Neutrophil (primary cell): ENCODE measurements around the gene ALOX5AP.

ENCODE experiments used
- H3K27ac ChIP-seq: fragments of 200-600 bp; sonication (generic); 2 replicates; pipeline ENCODE4 v1.5.1; 2016; ENCODE audit warnings: mild to moderate bottlenecking, moderate library complexity
- H3K27me3 ChIP-seq: fragments of 200-600 bp; sonication (generic); 2 replicates; pipeline ENCODE4 v1.6.0; 2016; ENCODE audit warnings: mild to moderate bottlenecking
- H3K36me3 ChIP-seq: fragments of 200-600 bp; sonication (generic); 2 replicates; pipeline ENCODE4 v1.5.1; 2017
- H3K4me1 ChIP-seq, 2 experiments: fragments of 200-600 bp in 1 of 2; sonication (generic) in 1 of 2; 1 replicate in 1 of 2; 2 replicates in 1 of 2; pipeline versions ENCODE4 v1.5.1 to v1.6.1; 2013 to 2016; ENCODE audit warnings: low read depth in 1 of 2, low read length in 1 of 2, mild to moderate bottlenecking in 1 of 2, moderate library complexity in 1 of 2; ENCODE audit not compliant: control insufficient read depth in 1 of 2, insufficient read depth in 1 of 2
- H3K4me3 ChIP-seq, 2 experiments: fragments of 200-600 bp in 1 of 2; sonication (generic) in 1 of 2; 1 replicate in 1 of 2; 2 replicates in 1 of 2; pipeline ENCODE4 v1.5.1; 2013 to 2016; ENCODE audit warnings: low read depth in 1 of 2, low read length in 1 of 2, mild to moderate bottlenecking in 1 of 2, moderate library complexity in 1 of 2
- H3K9me3 ChIP-seq: fragments of 200-600 bp; sonication (generic); 2 replicates; pipeline ENCODE4 v1.5.1; 2016
- TF ChIP-seq, protein P1 (sequence below): fragments of 200-600 bp; sonication (generic); IDR thresholded peaks from 2 replicates; pipeline ENCODE4 v1.5.1; 2016; ENCODE audit warnings: antibody characterized with exemption

The ALOX5AP gene

DNA sequence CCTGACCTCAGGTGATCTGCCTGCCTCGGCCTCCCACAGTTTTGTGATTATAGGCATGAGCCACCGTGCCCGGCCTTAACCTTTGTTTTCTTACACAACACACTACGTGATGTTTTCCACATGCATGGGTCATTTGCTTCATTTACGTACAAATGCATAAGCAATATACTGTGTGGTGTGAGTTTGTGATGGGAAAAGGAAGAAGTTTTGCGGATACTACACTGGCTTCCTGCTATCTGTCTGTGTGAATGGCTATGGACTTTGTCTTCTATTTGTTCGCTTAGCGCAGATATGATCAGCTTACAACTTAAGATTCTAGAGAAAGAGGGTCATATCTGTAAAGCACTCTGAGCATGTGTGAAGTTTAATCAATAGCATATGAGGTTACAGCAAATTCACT, 5.5 kb upstream of the ALOX5AP start:
- Histone ChIP-seq H3K4me3 (no peak overlapping the region), H3K36me3 (no peaks in the 10 kb centered on the region), H3K9me3 (no peaks in the 10 kb centered on the region), H3K27ac (peak overlapping the region; percentile 47), H3K27me3 (no peaks in the 10 kb centered on the region), H3K4me1 (peaks cover 30 to 40% of the 10 kb centered on the region in 2 experiments)
- TF ChIP-seq, protein P1, sequence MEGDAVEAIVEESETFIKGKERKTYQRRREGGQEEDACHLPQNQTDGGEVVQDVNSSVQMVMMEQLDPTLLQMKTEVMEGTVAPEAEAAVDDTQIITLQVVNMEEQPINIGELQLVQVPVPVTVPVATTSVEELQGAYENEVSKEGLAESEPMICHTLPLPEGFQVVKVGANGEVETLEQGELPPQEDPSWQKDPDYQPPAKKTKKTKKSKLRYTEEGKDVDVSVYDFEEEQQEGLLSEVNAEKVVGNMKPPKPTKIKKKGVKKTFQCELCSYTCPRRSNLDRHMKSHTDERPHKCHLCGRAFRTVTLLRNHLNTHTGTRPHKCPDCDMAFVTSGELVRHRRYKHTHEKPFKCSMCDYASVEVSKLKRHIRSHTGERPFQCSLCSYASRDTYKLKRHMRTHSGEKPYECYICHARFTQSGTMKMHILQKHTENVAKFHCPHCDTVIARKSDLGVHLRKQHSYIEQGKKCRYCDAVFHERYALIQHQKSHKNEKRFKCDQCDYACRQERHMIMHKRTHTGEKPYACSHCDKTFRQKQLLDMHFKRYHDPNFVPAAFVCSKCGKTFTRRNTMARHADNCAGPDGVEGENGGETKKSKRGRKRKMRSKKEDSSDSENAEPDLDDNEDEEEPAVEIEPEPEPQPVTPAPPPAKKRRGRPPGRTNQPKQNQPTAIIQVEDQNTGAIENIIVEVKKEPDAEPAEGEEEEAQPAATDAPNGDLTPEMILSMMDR: no peak

DNA sequence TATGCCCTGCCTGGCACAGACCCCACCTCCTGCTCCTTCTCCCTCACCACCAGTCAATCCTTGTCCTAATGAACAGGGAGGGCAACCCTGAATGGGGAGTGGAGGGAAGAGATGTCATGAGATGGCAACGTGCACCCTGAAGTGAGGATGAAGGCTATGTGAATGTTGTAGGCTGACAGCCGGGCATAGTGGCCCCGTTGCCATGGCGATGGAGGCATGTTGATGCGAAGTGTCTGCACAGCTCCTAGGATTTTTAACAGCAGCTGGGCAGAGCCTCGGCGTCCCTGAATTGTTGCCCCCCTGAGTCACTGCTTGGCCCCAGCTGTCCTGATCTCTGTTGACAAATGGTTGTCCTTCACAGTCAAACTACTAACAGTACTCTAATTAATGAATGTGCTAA, 4.8 kb upstream of the ALOX5AP start:
- Histone ChIP-seq H3K27ac (peak overlapping the region; percentile 47), H3K4me1 (peaks cover 35 to 47% of the 10 kb centered on the region in 2 experiments), H3K4me3 (no peak overlapping the region), H3K9me3 (no peaks in the 10 kb centered on the region), H3K27me3 (no peaks in the 10 kb centered on the region), H3K36me3 (no peaks in the 10 kb centered on the region)
- TF ChIP-seq, protein P1: no peak

DNA sequence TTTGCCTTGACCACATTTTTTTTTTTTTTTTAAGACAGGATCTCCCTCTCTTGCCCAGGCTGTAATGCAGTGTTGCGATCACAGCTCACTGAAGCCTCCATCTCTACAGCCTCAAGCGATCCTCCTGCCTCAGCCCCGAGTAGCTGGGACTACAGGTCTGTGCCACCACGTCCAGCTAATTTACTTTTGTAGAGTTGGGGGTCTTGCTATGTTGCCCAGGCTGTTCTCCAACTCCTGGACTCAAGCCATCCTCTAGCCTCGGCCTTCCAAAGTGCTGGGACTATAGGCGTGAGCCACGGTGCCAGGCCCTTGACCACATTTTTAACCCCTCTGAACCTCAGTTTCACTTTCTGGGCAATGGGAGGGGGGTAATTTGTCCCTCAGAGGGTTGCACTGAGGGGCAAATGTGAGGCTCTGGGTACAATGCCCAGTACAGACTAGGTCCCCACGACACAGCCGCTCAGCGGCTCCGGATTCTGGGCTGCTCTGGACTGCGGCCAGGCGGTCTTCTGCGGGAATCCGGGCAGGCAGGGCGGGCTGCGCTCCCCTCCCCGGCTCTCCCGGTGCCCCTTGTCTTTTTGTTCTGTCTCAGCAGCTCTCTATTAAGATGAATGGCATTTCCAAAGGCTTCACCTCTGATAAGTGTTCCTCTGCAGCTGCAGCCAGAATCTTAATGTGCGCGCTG, 3.8 kb upstream of the ALOX5AP start:
- Histone ChIP-seq H3K4me3 (no peak overlapping the region), H3K27ac (no peak overlapping the region), H3K27me3 (no peaks in the 10 kb centered on the region), H3K36me3 (no peaks in the 10 kb centered on the region), H3K9me3 (no peaks in the 10 kb centered on the region), H3K4me1 (peaks cover 40 to 49% of the 10 kb centered on the region in 2 experiments)
- TF ChIP-seq, protein P1: no peak

DNA sequence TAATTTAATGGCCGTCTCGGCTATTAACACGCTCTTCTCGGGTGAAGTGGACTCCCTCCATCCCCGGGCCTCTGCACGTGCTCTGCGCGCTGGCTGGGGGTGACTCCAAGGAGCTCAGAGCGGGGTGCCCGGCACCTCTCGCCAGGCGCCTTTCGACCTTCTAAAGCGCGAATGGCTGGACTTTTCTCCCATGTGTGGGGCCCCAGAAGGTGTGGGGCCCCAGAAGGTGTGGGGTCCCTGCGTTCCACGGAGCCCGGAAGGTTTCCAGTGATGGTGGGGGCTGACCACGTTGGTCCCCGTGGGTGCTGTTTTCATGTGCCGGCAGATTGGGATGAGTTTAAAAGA, 3.3 kb upstream of the ALOX5AP start:
- H3K27ac ChIP-seq: no peak overlapping the region
- TF ChIP-seq, protein P1: no peak
- H3K36me3 ChIP-seq: no peaks in the 10 kb centered on the region
- H3K4me3 ChIP-seq: no peak overlapping the region
- no peaks in the 10 kb centered on the region for H3K9me3 ChIP-seq
- no peaks in the 10 kb centered on the region for H3K27me3 ChIP-seq
- peaks cover 45 to 53% of the 10 kb centered on the region in 2 experiments for H3K4me1 ChIP-seq

DNA sequence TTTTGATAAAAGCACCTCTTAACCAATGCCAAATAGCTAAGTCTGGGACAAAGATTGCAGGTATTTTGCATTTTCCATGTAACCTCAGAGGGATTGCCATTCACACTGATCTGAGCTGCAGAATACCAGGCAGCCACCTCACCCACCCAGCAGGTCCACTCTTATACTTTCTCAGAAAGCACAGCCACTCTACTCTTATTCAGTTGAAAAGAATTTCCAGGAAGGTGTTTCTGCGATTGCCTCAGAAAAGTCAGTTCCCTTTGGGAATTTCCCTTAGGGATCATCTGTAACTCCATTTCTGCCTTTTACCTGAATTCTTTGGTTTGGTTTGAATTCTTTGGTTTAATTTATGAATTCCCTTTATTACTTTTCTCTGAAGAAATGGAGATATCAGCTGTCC, 904 bp upstream of the ALOX5AP start:
- Histone ChIP-seq H3K9me3 (no peaks in the 10 kb centered on the region), H3K36me3 (peaks cover 8% of the 10 kb centered on the region), H3K4me1 (peaks cover 69 to 70% of the 10 kb centered on the region in 2 experiments), H3K27ac (peak overlapping the region; percentile 94), H3K4me3 (peak overlapping the region in 1 of 2 experiments; percentile 85), H3K27me3 (no peaks in the 10 kb centered on the region)
- TF ChIP-seq, protein P1: no peak
